NCI-H1105 treated with DMSO at 0.1 percent for 48 hours (cell line): Measurements from ENCODE around the gene DMWD.

ENCODE experiments used
- DNase-seq: peaks from one replicate; lab custom pipeline; 2025; lab: John Stamatoyannopoulos, UW

The DMWD gene

GRCh38 chr19:45792470-45793177 lies at the start of gene DMWD:
DMWD (minus strand) TSS chr19:45792845; CDS start chr19:45792756, 89 bp downstream.
- peak; percentile 98 for DNase-seq

GRCh38 chr19:45842198-45842597 lies 49.6 kb upstream of the DMWD start:
- no peak for DNase-seq

- no peak for DNase-seq
Observed at GRCh38 chr19:45834970-45835369, 42.3 kb upstream of the DMWD start.

GRCh38 chr19:45828945-45829344 lies 36.3 kb upstream of the DMWD start:
- no peak for DNase-seq

- DNase-seq = no peak
Observed at GRCh38 chr19:45828523-45828922, 35.9 kb upstream of the DMWD start.

GRCh38 chr19:45827459-45828093 lies 34.9 kb upstream of the DMWD start:
- DNase-seq = no peak

- no peak for DNase-seq
Observed at GRCh38 chr19:45826934-45827333, 34.3 kb upstream of the DMWD start.

- DNase-seq = no peak
Observed at GRCh38 chr19:45825917-45826893, 33.6 kb upstream of the DMWD start.

GRCh38 chr19:45825263-45825605 lies 32.6 kb upstream of the DMWD start:
- DNase-seq = no peak

GRCh38 chr19:45824531-45825262 lies 32.1 kb upstream of the DMWD start:
- no peak for DNase-seq

GRCh38 chr19:45824041-45824471 lies 31.4 kb upstream of the DMWD start:
- peak; percentile 69 for DNase-seq

GRCh38 chr19:45823182-45823581 lies 30.5 kb upstream of the DMWD start:
- no peak for DNase-seq

- no peak for DNase-seq
Observed at GRCh38 chr19:45822716-45823115, 30.1 kb upstream of the DMWD start.

- DNase-seq = no peak
Observed at GRCh38 chr19:45821570-45821969, 28.9 kb upstream of the DMWD start.

GRCh38 chr19:45821103-45821521 lies 28.5 kb upstream of the DMWD start:
- no peak for DNase-seq

- no peak for DNase-seq
Observed at GRCh38 chr19:45820413-45821102, 27.9 kb upstream of the DMWD start.

- DNase-seq = no peak
Observed at GRCh38 chr19:45819769-45820168, 27.1 kb upstream of the DMWD start.

- DNase-seq = no peak
Observed at GRCh38 chr19:45817725-45818301, 25.2 kb upstream of the DMWD start.

GRCh38 chr19:45817010-45817724 lies 24.5 kb upstream of the DMWD start:
- DNase-seq = peak; percentile 87
